HG03521 (cell line): ENCODE results near the gene CACNB3.

ENCODE experiments used
- ATAC-seq: cut with Tn5 transposase; IDR thresholded peaks from one replicate; pipeline ENCODE4 v1.9.1; 2021; ENCODE audit warnings: mild to moderate bottlenecking, moderate library complexity; ENCODE audit not compliant: unreplicated experiment

CACNB3 gene

DNA sequence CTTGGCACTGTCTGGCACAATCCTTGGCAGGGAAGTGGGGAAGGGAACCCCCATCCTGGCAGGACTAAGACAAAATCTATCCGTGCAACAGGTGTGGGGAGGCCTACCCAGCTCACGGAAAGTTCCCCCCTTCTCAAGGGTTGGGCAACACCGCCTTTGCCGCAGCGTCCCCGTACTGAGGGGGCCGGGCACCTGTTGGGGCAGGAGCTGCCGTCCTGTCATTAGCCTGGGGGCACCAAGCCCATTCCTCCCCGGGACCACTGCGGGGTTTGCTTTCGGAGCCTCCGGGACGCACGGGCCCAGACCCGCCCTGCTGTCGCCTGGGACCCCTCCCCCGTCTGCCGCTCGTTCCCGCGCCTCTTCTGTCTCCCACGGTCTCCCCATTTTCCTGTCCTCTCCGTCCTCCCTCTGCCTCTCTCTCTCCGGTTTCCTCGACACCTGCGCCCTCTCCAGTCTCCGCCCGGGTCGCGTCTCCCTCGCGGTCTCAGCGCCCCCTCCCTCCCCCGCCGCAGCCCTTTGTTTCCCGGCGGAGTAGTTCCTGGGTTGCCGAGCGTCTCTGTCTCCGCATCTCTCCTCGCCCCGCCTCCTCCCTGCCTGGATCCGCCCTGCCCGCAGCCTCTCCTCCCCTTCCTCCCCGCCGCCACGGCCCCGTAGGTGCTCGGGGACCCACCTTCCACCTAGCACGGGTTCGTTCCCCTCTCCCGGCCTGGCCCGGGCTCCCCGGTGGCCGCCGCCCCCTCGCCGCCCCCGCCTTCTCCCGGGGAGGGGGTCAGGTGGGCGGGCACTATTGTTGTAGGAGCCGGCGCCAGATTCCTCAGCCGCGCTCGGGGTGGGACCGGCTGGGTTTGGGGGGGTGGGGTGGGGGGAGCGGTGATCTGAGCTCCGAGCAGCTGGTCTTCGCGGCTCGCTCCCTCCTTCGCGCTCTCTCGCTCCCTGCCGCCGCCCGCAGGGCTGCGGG is at the start of gene CACNB3:
TSS of gene CACNB3 (plus strand) at position 624 of the 958 bp plus-strand sequence. CDS start 434 bp downstream, outside the sequence.
- ATAC-seq = no peak

DNA sequence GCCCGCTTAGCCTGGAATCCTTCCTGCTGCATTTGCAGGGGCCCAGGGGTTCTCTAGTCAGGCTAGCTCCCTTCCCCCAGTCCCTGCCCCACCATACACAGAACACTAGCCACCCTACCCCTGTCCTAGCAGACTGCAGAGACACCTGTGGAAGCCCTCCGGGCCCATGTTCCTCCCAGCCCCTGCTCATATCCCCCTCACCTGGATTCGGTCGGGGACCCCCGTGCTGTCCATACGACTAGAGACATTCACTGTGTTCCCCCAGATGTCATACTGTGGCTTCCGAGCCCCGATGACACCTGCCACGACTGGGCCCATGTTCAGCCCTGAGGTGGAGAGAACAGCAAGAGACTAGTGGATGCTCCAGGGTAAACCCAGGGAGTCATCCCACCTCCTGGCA is 49.6 kb upstream of the CACNB3 start:
- ATAC-seq = no peak

DNA sequence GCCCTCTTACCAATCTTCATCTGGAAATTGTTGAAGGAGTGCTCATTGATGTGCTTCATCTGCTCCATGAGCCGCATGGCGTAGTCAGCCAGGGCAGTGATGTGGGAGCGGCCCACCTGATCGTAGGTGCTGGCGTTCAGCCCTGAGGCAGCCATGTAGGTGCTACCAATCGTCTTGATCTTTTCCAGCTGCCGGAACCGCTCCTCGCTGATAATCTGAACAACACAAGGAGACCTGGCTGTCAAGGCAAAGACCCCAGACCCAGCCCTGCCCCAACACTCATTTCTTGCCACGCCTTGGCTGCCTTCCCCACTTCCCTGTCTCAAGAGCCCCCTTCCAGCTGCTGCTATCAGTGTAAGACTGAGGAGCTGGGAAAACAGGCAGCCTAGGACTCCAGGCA is 47.5 kb upstream of the CACNB3 start:
- no peak for ATAC-seq

DNA sequence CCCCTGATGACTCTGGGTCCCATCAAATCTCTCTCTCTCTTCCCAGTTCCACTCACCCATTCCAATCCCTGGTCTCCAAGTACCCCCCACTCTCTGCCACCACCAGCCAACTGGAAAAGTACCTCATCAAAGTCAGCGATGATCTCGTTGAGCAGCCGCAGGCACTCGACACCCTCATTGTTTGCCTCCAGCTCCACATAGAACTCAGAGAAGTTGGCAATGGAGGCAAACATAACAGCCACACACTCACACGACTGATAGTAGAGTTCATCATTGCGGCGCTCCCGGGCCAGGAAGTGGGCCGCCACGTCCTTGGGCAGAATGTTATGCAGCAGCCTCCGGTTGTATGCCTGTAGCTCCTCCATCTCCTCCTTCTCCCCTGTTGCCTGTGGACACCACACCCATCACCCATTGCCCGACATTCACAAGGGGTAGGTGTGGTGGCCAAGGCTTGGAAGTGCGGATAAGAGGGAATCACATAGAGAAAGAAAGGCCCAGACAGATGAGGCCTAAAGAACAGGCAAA is 46.6 kb upstream of the CACNB3 start:
- ATAC-seq = no peak

DNA sequence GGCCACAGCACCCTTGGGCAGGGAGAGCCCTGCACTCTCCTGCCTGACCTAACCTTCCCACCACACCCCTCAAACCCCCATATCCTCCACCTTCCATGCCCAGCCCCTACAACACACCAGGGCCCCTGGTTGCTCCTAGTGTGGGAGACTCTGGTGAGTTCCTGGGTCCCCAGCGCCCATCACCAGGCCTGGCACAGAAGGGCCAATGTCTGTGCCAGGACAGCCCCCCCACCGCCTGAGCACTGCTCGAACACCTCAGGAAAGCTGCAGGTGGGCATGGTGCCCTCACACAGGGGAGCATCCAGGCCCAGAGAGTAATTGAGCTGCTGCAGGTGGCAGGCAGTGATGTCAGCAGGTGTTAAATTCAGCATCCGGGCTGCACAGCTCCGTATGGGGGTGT is 44.6 kb upstream of the CACNB3 start:
- no peak for ATAC-seq

DNA sequence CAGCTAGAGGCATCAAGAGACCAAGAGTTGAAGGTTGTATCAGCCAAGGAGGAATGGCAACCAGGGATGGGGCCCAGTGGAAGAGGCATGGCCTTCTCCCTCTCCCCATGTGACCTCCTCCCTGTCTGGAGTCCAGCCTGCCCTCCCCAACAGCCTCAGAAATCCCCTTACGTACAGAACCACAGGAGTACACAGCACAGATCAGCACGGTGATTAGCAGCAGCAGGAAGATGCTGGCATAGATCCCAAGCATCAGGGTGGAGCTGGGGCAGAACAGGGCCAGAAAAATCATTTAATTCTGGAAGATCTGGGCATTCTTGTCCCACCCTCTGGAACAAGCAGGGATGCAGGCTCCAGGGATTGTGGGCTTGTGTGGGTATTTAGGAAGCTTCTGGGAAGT is 43.8 kb upstream of the CACNB3 start:
- ATAC-seq = no peak

DNA sequence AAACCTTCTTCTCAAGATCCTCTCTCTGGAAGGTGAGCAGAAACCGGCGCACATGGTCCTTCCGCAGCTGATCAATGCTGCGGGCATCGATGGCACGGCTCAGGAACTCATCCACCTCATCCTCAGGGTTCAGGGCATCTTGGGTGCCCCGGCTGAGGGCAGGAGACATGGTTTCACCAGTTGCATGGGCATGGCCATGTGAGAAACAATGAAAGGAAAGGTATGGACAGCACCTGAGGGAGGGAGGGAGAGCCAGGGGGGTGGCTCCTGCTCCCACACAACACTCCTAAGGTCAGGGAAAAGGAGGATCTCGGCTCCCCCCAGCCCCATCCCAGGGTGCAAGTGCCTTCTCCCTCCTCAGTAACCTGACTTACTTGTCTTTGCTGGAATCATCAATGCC is 43.0 kb upstream of the CACNB3 start:
- no peak for ATAC-seq

DNA sequence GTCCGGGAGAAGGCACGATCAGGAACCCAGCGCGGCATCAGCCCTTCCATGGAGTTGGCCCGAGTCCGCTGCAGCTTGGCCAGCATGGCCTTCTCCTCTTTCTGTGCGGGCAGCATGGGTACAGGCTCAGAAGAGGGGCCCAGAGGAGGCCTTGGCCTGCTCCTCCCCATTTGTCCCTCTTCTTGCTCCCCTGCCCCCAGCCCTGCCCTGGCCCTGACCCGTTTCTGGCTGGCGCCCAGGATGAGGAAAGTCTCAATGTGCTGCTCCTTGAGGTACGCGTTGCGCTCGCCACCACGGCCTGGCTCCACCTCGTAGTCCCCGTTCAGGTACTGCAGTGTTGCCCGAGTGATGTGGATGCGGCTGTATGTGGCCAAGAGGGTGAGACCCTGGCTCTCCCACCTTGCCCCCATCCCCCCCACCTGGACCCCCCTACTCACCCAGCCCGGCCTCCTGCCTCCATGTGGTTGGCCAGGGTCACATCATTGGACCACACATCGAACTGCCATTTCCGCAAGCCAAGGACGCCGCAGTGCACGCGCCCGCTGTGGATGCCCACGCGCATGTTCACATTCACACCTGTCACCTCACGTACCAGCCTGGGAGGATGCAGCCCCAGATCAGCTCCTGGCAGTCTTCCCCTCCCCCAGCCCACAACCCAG is 42.2 kb upstream of the CACNB3 start:
- no peak for ATAC-seq

DNA sequence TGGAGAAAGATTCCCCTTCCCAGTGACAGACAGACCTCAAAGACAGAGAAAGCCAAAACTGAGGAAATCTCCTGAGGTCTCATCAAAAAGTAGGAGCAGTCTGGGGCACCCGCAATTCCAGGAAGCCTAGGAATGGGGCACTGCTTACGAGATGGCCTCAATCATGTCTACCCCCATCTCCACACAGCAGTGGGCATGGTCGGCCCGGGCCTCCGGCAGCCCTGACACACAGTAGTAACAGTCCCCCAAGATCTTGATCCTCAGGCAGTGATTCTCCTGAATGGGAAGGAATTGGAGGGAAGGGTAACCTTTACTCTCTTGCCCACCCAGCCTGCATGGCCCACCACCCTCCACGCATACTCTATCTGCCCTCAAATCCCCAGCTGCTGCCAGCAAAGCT is 41.3 kb upstream of the CACNB3 start:
- no peak for ATAC-seq

DNA sequence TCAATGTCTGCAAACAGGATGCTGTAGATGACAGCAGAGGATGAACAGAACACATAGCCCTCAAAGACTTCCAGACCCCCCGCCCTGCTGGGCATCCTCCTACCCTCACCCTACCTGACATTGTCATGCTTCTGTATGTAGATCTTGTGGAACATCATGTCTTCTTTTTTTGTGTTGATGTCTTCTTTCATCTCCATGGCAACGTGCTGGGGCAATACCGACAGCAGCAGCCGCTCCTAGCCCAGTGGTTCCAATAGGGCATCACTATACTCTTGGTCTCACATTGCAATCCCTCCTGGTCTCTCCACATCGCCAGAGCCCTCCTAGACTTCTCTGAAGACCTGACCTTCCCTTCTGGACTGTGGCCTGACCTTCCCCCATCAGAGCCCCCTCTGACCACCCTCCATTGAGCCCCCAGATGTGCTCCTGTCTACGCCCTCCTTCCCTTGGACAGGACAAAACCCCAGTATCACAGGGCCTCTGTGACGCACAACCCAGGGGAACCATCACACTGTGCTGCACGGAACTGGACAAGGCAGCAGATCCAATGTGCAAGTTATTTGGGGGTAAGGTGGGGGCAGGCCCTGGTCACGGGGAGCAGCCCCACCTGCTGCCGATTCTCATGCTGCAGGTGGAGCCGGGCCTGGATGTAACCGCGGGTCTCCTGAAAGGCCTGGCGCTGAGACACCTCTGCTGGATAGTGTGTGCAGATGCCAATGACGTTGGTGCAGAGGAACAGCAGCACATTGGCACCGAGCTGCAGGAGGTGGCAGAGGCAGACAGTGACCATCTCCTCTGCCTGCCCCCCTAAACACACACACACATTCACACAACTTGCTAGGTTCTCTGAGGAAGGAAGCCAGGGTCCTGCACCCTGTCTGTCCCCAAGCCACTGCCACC is 40.5 kb upstream of the CACNB3 start:
- ATAC-seq = no peak

DNA sequence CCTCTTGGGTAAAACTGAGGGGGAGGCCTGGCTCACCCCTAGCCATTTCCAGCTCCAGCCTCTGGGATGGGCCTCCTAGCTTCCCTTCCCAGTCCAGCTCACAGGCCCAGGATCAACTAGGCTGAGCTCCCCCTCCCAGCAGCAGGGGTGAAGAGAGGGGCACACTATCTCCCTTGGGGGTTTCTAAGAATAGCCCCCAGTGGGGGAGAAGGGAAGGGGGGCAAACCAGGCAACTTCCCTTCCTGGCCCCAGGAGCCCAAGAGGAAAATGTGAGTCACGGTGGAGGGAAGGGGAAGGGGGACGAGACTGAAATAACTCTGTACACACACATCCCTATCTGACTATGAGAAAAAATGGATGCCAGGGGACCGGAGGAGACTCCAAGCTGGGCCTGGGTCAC is 38.4 kb upstream of the CACNB3 start:
- no peak for ATAC-seq

DNA sequence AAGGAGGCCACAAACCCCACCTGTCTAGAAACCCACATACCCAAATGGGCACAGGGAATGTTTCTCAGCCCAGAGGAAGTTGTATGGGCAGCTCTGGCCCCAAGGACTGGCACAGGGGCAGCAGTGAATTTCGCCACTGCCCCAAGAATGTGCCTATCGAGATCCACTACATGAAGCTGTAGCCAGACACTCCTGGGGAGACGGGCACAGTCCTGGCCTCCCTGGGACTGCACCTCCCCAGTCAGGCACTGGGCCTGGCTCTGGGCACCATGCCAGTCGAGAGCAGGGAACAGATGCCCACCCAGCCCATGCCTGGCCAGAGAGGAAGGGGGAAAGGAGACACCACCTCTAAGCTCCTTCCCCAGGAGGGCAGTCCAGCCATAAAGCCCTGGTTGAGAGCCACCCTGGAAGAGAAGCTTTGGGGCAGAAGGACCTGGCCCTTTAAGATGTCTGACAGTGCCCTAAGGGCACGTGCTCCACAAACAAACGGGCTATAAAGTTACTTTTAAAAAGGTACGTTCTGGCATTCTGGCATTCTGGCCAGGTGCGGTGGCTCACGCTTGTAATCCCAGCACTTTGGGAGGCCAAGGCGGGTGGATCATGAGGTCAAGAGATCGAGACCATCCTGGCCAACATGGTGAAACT is 37.8 kb upstream of the CACNB3 start:
- no peak for ATAC-seq

DNA sequence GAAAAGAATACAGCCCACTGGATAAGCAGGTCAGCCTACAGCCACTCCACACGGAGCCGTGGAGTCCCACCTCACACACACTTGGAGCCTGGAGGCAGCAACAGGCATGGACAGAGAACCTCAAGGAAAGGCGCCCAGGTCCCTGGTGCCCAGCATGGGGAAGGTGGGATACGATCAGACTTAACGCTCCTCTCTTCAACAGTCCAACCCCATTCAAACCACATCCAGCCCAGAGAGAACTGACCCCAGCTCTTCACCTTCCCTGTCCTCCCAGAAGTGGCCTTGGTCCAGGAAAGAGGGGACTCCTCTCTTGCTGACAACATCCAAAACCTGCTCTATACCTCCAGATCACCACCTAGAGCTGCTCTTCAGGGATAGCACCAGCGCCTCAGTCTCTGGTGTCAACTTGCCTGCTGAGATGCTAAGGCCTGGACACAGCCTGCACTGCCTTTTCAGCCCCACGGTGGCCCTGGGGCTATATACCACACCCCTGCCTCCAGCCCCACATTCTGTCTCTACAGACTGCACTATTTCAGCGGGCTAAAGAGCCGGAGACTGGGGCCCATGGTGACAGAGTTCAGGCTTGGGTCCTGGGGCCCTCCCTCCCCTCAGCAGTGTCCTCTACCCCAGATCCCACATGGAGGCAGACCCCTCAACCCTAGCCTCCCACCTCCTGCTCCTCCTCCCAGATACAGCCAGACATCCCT is 36.4 kb upstream of the CACNB3 start:
- ATAC-seq = no peak

DNA sequence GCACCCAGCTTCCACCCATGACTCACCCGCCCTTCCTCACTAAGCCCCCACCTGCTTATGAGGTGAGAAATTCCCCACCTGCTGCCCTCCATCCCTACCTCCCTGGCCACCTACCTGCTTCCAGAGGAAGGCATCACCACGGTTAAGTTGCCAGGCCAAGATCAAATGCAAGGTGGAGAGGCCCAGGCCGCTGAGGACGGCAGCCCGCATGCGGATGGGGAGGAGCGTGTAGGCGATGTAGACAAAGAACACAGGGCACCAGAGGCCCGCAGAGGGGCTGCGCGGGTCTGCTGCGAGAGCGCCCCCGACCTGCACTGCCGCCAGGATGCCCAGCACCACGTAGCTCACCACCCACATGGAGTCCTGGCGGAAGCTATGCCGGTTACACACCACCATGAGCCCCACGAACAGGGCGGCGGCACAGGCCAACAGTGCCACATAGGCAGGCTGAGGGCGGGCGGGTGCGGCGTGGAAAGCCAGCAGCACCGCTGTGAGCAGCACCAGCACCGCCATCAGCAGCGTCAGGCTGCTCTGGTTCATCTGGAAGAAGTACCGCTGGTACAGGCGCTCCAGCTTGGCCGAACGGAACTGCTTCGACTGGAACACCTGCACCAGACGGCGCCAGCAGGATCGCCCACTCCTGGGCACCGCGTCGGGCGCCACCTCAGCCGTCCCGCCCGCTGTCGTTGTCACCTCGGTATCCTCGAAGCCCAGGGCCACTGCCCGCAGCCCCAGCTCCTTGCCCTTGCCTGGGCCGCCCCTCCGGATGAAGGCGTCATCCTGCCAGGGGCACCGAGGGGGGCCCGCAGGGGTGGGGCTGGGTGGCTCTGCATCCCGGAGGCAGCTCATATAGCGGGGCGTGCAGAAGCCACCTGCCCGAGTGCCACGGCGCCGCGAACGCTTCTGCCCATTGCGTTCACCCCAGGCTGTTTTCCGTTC is 35.6 kb upstream of the CACNB3 start:
- ATAC-seq = no peak

DNA sequence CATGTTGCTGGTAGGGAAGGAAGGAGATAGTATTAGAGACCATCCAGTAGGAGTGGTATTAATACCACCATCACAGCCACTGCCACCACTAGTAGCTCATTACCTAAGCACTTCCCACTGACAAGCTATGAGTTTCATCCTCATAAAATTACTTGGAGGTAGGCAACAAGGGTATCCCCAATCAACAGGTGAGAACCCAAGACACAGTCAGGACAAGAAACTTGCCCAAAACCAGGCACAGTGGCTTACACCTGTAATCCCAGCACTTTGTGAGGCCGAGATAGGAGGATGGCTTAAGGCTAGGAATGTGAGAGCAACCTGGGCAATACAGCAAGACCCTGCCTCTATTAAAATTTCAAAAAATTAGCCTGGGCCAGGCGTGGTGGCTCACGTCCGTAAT is 34.9 kb upstream of the CACNB3 start:
- ATAC-seq = no peak

DNA sequence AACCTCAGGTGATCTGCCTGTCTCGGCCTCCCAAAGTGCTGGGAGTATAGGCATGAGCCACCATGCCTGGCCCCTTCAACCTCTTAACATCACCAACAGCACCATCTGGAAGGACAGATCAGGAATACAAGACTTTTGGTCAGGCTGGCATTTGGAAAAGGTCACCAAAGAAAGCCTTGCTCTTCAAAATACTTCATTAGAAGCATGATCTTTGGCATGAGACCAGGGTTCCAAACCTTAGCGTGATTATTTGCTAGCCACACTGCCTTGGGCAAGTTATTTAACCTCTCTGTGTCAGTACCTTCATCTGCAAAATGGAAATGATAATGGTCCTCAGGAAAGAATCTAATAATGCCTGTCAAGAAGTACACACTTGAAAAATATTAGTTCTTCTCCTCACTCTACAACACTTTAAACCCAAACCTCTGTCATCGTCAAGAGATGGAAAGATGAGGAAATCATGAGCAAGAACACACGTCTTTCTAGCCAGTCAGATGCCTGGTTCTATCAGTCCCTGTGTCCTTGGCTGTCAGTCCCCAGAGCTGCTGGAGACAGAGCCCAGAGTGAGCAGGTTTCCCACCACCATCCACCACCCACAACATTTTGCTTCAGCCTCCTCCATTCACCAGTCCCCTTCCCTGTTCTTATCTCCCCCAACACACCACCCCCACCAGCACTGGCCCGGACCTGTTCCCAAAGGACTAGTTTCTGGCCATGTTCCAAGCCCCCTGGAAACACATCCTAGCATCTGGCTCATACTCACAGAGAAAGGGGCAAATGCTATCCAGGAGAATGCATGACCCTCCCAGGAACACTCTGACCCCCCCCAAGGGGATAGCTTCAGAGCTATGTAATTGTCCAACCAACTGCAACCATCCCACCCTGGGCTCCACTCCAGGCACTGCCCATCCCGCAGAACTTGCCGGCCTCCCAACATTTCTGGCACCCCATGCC is 31.4 kb upstream of the CACNB3 start:
- no peak for ATAC-seq

DNA sequence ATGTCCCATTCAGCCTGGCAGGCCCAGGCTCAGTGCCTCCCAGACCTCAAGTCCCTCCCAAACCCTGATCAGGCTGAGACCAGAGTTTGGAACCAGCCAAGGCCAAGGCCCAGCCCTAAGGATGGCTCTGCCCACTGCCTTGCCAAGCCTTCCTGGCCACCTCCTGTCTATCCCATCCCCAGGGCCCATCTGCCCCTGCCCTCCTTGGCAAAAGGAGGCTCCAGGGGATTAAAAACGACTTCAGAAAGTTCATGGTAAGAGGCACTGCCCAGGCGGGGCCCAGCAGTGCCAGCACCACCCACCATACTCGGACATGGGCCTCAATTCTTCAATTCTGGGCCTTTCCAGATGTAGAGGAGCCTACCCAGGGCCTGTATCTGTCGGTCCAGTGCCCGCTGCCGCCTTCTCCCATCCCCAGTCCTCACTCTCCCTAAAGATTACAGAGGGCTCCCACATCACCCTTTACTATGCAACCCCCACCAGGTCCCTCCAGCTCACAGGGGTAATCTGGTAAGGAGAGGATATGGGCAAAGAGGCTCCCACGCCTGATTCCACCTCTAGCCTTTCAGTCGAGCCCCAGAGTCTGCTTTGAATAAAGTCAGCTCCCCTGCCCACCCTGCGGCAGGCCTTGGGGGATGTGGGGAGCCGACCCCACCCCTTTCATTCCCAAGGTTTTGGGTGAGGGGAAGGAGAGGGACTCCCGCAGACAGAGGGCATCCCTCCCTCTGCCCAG is 30.3 kb upstream of the CACNB3 start:
- no peak for ATAC-seq
